Measurements from ENCODE around the gene LRRC3B.
"Not testable (repeated sequence)": the region's sequence is repeated elsewhere in the genome, so short reads cannot be mapped to it uniquely, and the experiment has no call there.

The LRRC3B gene, protein sequence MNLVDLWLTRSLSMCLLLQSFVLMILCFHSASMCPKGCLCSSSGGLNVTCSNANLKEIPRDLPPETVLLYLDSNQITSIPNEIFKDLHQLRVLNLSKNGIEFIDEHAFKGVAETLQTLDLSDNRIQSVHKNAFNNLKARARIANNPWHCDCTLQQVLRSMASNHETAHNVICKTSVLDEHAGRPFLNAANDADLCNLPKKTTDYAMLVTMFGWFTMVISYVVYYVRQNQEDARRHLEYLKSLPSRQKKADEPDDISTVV

DNA sequence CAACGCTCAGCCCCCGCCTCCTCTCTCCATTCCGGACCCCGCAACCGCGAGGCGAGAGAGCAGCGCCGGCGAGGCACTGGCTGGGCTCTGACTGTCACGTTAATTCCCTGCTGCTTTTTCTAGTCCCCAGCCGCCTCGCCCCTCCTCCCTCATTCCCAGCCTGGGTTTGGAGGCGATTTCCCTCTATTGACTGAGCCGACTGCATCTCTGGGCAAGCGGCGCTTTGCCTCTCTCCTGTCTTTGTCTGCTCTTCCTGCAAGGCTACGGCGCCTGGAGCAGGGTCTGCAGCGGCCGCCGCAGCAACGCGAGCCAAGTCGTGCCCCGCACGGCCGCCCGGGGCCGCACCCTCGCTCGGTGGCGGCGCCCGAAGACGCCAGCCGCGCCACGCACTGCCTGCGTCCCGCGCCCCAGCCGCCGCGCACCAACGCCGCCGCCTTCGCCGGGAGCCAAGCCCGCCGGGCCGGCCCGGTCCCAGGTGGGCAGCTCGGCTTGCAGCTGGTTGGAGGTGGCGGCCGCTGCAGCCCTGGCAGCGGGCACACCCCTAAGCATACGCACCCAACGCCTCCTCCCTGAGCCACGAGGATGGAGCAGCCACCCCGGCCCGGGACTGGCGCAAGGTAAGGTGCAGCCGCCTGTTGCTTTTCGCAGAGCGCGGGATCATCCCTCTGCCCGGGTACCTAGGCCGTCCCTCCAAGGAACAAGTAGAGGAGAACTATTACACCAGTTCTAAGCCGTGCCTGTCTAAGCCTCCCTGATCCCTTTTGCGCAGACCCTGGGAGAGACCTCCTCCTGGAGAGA is at the start of gene LRRC3B:
Gene LRRC3B (plus strand): TSS at position 152 of the 798 bp plus-strand sequence. CDS start 86,901 bp downstream, outside the sequence.
- in situ Hi-C loops (cut with MboI; ENCODE audit: low sequenced_read_pairs), result no loop called here

GRCh38 chr3:26574766-26575165 is 47.8 kb upstream of the LRRC3B start:
- in situ Hi-C loops (cut with MboI; ENCODE audit: low sequenced_read_pairs), result no loop called here

DNA sequence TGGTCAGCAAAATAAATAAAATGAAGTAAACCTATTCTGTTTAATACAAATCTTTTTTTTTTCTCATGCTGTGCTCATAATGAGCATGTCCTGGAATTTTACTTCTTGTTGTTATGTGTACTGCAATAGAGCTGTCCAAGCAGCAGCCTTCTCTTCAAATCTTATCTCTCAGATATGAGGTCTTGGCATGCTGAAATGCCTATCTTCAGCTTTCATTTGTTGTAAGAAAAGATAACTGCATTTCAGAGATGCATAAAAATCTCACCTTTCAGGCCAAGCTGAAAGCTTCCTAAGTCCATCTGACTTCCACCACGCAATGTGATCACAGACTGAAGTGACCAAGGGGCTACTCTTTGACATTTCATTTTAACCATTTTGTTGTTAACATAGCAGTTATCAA is 43.5 kb upstream of the LRRC3B start:
- in situ Hi-C loops (cut with MboI; ENCODE audit: low sequenced_read_pairs), result no loop called here

- in situ Hi-C loops (cut with MboI; ENCODE audit: low sequenced_read_pairs), result no loop called here
These were observed 35.0 kb upstream of the LRRC3B start for GRCh38 chr3:26587571-26587970.

DNA sequence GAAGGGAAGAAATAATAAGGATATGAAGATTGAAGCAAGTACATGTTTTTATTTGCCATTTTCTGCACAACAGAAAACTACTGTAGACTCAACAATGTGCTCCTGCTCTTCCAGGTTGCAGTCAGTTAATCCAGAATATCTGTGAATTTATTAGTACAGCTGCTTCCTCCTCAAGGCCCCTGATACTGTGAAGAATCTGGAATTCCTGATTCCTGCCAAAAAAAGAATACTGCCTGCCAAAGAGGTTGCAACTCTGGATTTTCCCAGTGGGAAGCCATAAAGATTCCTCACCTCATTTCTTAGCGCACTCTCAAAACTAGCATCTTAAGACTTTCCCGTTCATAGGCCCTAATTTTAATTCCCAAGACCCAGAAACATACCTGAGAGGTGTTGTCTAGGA is 33.6 kb upstream of the LRRC3B start:
- in situ Hi-C loops (cut with MboI; ENCODE audit: low sequenced_read_pairs), result no loop called here

DNA sequence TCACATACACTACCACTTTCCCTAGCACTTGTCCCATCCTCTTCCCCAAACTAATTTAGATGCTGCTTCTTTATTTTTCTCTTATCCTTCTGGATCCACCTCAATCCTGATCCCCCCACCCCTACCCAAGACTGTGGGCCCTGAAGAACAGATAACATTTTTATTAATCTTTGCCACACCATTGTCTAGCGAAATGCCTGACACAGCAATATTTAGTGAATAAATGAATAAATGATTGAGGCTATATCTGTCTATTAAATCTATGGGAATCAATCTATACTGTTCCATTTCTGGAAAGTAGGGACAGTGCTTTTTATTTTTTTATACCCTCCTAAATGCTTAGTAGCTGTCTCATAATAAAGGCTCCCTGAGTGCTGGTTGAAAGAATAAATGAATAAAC is 32.9 kb upstream of the LRRC3B start:
- in situ Hi-C loops (cut with MboI; ENCODE audit: low sequenced_read_pairs), result no loop called here

DNA sequence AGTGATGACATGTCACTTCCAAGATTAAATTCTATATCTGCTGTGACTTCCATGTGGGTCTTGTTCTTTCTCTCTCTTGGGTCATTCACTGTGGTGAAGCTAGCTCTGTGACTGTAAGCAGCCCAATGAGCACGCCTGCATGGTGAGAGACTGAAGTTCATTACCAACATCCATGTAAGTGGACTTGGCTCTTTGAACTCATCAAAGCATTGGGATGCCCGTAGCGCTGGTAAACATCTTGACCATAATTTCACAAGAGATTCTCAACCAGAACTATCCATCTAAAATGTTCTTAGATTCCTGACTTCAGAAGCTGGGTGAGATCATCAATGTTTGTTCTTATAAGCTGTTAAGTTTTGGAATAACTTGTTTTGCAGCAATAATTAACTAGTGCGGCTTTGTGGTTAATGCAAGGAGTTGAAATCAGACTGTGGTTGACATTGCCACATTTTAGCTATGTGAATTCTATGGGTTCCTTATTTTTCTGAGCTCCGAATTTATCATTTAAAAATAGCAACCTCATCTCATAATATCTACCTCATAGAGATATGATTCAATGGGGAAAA is 31.6 kb upstream of the LRRC3B start:
- in situ Hi-C loops (cut with MboI; ENCODE audit: low sequenced_read_pairs), result no loop called here

GRCh38 chr3:26591926-26592325 is 30.6 kb upstream of the LRRC3B start:
- in situ Hi-C loops (cut with MboI; ENCODE audit: low sequenced_read_pairs), result no loop called here

GRCh38 chr3:26592451-26592850 is 30.1 kb upstream of the LRRC3B start:
- in situ Hi-C loops (cut with MboI; ENCODE audit: low sequenced_read_pairs), result no loop called here

DNA sequence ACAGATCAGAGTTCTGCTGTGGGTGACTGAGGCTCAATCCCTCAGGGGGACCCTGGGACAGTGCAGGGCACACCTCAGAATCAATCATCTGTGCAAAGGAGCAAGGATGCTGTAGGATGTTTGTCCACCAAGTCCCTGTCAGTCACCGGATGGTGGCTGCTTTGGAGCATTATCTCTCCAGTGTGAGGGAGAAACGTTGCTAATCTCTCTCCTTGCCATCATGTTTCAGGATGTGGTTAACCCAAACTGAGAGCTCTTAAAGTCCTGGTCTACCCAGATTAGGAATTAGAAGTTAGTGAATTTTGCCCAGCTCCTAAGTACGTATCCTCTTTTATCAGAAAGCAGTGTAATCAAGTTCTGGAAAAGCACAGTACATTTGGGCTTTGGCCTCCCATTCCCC is 26.2 kb upstream of the LRRC3B start:
- in situ Hi-C loops (cut with MboI; ENCODE audit: low sequenced_read_pairs), result no loop called here

GRCh38 chr3:26603311-26603710 is 19.3 kb upstream of the LRRC3B start:
- in situ Hi-C loops (cut with MboI; ENCODE audit: low sequenced_read_pairs), result not testable (repeated sequence)

- in situ Hi-C loops (cut with MboI; ENCODE audit: low sequenced_read_pairs), result not testable (repeated sequence)
These were observed 18.8 kb upstream of the LRRC3B start for GRCh38 chr3:26603771-26604170.

DNA sequence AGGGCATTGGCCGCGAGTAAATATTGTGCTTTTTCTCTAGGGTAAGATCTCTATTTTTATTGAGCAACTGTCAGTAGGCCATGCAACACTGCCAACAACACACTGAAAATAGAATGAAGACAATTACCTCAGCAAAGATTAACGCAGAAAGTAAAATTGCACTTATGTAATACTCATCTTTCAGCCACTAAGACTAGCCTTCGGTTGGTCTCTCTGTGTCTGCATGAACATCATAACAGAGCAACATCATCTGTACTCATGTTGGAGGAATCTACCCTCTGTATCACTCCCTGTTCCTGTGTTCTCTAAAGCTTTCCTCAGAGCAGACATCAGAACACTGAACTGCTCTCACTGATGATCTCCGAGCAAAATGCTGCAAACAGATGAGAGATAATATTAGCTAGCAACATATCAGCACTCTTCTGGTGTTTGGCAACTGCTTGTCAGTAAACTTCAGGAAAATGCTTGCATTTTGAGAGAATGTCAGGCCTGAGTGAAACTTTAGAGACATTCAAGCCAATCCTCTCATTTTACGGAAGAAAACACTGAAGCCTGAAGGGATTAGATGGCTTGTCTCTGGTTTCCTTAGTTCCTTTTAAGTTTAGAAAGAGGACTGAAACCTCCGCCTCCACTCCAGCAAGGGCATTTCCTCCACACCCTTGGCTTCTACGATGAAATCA is 8.4 kb upstream of the LRRC3B start:
- in situ Hi-C loops (cut with MboI; ENCODE audit: low sequenced_read_pairs), result no loop called here

DNA sequence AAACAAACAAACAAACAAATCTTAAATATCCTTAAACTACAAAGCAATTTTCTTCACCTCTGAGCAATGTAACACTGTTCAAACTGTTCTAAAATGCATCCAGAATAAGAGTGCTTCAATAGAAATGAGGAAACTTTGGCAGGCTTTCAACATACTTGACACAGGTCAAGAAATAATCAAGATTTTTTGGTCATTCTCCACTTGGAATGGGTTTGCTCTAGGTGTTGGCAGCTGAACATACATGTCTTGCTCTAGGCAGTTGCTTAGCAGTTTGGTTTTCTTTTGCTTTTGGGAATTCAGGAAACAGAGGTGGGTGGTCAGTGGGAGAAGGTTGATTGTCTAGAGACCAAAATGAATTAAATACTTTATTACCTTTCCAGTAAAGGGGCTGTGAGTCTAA is 1.4 kb upstream of the LRRC3B start:
- in situ Hi-C loops (cut with MboI; ENCODE audit: low sequenced_read_pairs), result no loop called here

GRCh38 chr3:26621906-26622620 is 509 bp upstream of the LRRC3B start:
- in situ Hi-C loops (cut with MboI; ENCODE audit: low sequenced_read_pairs), result no loop called here

DNA sequence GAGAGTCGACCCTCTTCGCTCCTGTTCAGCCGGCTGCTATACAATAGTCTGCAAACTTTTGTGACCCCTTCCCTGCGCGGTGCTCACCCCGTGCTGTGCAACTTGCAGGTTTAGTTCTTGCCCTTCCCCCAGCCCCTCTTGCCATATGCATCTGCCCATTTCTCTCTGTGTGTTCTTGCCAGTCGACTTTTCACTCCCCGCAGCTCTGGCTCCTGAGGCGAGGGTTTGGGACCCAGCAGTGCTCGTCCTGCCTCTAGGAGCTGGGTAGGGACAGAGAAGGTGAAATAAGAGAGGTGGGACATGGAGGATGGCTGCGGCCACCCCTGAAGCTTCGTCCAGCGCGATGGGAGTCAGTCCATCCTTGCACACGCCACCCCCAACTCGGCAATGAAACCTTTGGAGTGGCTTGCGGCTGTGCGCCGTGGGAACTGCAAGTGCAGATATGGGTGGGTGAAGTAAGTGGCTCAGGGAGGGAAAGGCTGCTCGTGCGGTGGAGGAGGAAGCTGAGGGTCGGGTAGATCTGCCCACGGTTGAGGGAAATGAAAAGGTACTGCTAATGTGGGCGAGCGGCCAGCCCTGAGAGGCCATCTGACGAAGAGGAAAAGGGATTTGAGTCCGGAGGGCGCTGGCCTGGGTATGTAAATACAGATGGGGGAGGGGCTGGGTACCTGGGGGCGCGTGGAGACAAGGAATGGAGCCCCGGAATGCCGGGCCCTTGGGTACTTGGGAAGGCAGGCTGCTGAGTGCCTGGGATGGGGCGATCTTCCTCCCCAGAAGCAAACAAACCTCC is 1.0 kb downstream of the LRRC3B start:
- in situ Hi-C loops (cut with MboI; ENCODE audit: low sequenced_read_pairs), result no loop called here

DNA sequence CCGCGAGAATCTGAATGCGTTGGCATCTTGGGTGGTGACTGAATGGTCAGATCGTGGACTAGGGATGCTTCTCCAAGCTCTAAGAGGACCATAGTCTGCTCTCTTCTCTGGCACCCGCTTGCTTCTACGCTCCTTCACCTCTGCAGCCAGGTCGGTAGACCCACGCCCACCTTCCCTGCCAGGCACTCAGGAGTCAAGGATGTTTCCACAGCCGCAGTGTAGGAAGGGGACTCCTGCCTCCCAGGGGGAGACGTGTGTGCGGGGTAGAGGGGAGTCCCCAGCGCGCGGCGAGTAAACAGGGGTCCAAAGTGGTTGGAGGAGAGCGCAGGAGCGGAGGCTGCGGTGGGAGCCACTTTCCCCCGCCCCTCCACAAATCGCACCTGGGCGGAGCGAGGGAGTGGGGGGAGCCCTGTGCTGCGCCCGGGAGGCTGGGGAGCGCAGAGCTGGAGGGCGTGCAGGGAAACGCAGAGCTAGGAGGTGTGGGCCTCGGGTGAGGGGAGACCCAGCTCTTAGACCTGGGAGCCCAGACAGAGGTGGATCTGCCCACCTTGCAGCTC is 1.7 kb downstream of the LRRC3B start:
- in situ Hi-C loops (cut with MboI; ENCODE audit: low sequenced_read_pairs), result no loop called here

GRCh38 chr3:26625187-26625586 is 2.6 kb downstream of the LRRC3B start:
- in situ Hi-C loops (cut with MboI; ENCODE audit: low sequenced_read_pairs), result no loop called here

GRCh38 chr3:26627080-26627479 is 4.5 kb downstream of the LRRC3B start:
- in situ Hi-C loops (cut with MboI; ENCODE audit: low sequenced_read_pairs), result no loop called here

- in situ Hi-C loops (cut with MboI; ENCODE audit: low sequenced_read_pairs), result no loop called here
These were observed 6.3 kb downstream of the LRRC3B start for GRCh38 chr3:26628915-26629314.

All from HL-60/S4 treated with phorbol 12-myristate 13-acetate at 8.2 ng/mL for 4 days and 3 days (cell line).